K562 treated with DMSO at 1 percent for 48 hours (cell line): ENCODE measurements around the gene TMEM52B. TPM values are rescaled to one million over a fixed set of nuclear protein-coding genes. Genes with fewer than 3 reads are reported as not detected.

Experiments
- total RNA-seq: library from RNA; unstranded; fragments of 300-600 nt; gene quantifications from 2 replicates; pipeline ENCODE4 v1.2.3, GENCODE V29; 2022; ENCODE audit warnings: low replicate concordance; ENCODE audit errors: extremely low read depth

Gene TMEM52B
- not detected in 2 replicates for total RNA-seq

DNA sequence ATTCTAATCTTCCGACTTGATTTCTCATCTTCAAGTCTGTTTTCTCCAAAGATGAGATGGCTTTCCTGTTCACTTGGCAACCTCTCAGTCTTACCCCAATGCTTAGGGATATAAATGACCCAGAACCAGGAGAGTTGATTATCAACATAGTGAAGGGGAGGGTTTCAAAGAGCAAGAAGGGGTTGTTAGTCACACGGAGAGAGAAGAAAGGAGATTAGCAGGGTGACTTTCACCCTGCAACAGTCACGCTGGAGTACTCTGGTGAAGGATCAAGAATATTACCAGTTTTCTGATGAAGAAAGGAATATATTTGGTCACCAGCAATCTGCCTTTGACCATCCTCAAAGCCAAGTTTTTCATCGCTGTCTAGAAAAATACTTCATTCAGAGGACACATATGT lies at the start of gene TMEM52B:
Gene TMEM52B, plus strand, starts transcription at position 212 of the 400 bp plus-strand sequence. CDS start 543 bp downstream, outside the sequence.

DNA sequence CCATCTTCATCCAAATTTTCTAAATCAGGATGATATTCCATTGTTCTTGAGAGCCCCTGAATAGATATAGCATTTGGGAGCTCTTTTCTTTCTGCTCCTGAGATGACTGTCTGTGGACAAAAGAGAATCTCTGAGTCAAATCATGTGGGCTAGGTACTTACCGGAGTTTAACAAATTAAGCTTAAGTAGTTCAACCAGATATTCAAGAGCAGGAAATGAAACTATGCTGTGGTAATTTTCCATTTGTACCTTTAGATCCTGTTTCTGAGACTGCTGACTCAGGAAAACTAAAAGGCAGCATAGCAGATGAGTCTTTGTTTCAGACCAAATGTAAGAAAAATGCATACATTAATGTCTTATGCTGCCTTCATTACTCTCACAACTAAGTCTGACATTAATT lies 48.8 kb upstream of the TMEM52B start, which contains the start of gene CLEC7A:
Gene CLEC7A, minus strand, starts transcription at position 158 of the 400 bp plus-strand sequence. Its CDS starts 117 bp downstream, at position 41.

DNA sequence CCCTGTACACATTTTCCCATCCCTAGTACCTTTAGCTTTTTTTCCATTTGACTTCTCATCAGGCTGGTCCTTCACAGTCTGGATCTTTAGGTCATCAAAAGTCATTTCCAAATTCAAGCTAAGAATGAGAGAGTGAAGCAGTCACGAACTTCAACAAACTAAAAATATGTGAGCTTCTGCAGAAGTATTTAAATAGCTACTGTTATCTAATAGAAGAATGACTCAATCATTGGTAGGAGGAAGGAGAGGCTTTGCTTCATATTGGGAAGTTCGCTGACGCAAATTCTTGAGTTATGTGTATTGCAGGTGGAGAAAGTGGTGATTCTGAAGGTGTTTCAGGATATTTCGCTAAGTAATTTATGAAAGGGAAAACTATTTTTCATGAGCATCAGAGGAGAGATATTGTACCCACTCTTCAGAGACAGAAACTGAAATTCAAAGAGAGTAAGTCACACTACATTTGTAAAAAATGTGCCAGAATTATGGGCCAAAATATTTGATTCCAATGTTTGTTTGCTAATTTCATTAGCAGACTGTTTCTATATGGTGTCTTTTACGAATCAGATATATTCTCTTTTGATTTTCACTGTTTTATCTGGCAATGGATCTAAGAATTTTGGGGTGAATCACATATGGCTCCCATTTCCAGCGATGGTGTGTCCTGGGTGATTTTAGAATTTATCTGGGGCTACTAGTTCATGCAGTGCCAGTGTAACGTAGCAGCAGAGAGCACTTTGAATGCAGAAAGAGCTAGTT lies 6.7 kb upstream of the TMEM52B start, which contains the start of gene OLR1:
Gene OLR1, minus strand, starts transcription at position 160 of the 756 bp plus-strand sequence. Its CDS starts 55 bp downstream, at position 105.

GRCh38 chr12:10212739-10213131 lies 33.9 kb downstream of the TMEM52B start, which contains the start of gene GABARAPL1:
GABARAPL1 (plus strand) TSS chr12:10212877; CDS start chr12:10213130, 253 bp downstream.

Other genes starting within 250 kb of the TMEM52B start
- gene CLEC2A, start 246.7 kb upstream of the TMEM52B start, total RNA-seq, result not detected in 2 replicates
- not detected in 2 replicates for gene CLEC12A, start 207.6 kb upstream of the TMEM52B start, total RNA-seq
- gene CLEC1B, start 179.9 kb upstream of the TMEM52B start, total RNA-seq, result not detected in 2 replicates
- gene CLEC12B, start 168.4 kb upstream of the TMEM52B start, total RNA-seq, result not detected in 2 replicates
- not detected in 2 replicates for gene CLEC9A, start 148.3 kb upstream of the TMEM52B start, total RNA-seq
- gene CLEC1A, start 80.0 kb upstream of the TMEM52B start, total RNA-seq, result not detected in 2 replicates
- not detected in 2 replicates for gene CLEC7A, start 48.8 kb upstream of the TMEM52B start, total RNA-seq
- gene OLR1, start 6.9 kb upstream of the TMEM52B start, total RNA-seq, result not detected in 2 replicates
- not detected in 2 replicates for gene GABARAPL1, start 33.8 kb downstream of the TMEM52B start, total RNA-seq
- not detected in 2 replicates for gene KLRD1, start 128.8 kb downstream of the TMEM52B start, total RNA-seq
- not detected in 2 replicates for gene KLRK1, start 211.0 kb downstream of the TMEM52B start, total RNA-seq
- gene KLRC4, start 230.7 kb downstream of the TMEM52B start, total RNA-seq, result not detected in 2 replicates
- not detected in 2 replicates for gene KLRC3, start 241.6 kb downstream of the TMEM52B start, total RNA-seq